GM23248 (cell line): ENCODE data around the gene INO80B. TPM values are rescaled to one million over a fixed set of nuclear protein-coding genes. Genes with fewer than 3 reads are reported as not detected.

Source experiments
- DNase-seq: peaks from one replicate; pipeline ENCODE4 v3.0.0-alpha.2; 2015
- H2AFZ ChIP-seq: fragments of 200-600 bp; sonication (generic); 2 replicates; pipeline ENCODE4 v1.6.1; 2016; ENCODE audit warnings: antibody characterized with exemption
- H3F3A ChIP-seq: fragments of 200-600 bp; sonication (generic); 2 replicates; pipeline ENCODE4 v1.6.1; 2016; ENCODE audit warnings: mild to moderate bottlenecking, antibody characterized with exemption, mixed run types; ENCODE audit not compliant: insufficient read depth
- H3K27ac ChIP-seq: fragments of 200-600 bp; sonication (generic); 2 replicates; pipeline ENCODE4 v1.5.1; 2016; ENCODE audit warnings: mild to moderate bottlenecking
- H3K27me3 ChIP-seq: fragments of 200-600 bp; sonication (generic); replicated peaks from 2 replicates; pipeline ENCODE4 v1.6.1; 2016; ENCODE audit warnings: mild to moderate bottlenecking; ENCODE audit not compliant: insufficient read depth
- H3K36me3 ChIP-seq: fragments of 200-600 bp; sonication (generic); 2 replicates; pipeline ENCODE4 v1.6.1; 2016; ENCODE audit warnings: low read depth, mild to moderate bottlenecking
- H3K4me1 ChIP-seq: fragments of 200-600 bp; sonication (generic); 2 replicates; pipeline ENCODE4 v1.6.1; 2016; ENCODE audit warnings: mild to moderate bottlenecking; ENCODE audit not compliant: insufficient read depth
- H3K4me2 ChIP-seq: fragments of 200-600 bp; sonication (generic); one replicate; pipeline ENCODE4 v1.6.1; 2016; ENCODE audit warnings: mild to moderate bottlenecking; ENCODE audit not compliant: unreplicated experiment
- H3K4me3 ChIP-seq: fragments of 200-600 bp; sonication (generic); 2 replicates; pipeline ENCODE4 v1.5.1; 2016; ENCODE audit warnings: mild to moderate bottlenecking
- H3K79me2 ChIP-seq: fragments of 200-600 bp; sonication (generic); 2 replicates; pipeline ENCODE4 v1.6.1; 2016; ENCODE audit warnings: mild to moderate bottlenecking; ENCODE audit not compliant: insufficient read depth
- H3K9ac ChIP-seq: fragments of 200-600 bp; sonication (generic); 2 replicates; pipeline ENCODE4 v1.6.1; 2016; ENCODE audit warnings: mild to moderate bottlenecking
- H3K9me2 ChIP-seq: fragments of 200-600 bp; sonication (generic); 2 replicates; pipeline ENCODE4 v1.6.1; 2016; ENCODE audit warnings: mixed run types, mild to moderate bottlenecking, moderate library complexity; ENCODE audit not compliant: insufficient read depth
- H3K9me3 ChIP-seq: fragments of 200-600 bp; sonication (generic); one replicate; pipeline ENCODE4 v1.6.1; 2017; ENCODE audit warnings: low read depth
- H4K20me1 ChIP-seq: fragments of 200-600 bp; sonication (generic); 2 replicates; pipeline ENCODE4 v1.6.0; 2016; ENCODE audit not compliant: insufficient read depth
- EZH2 ChIP-seq: fragments of 200-600 bp; sonication (generic); IDR thresholded peaks from 2 replicates; pipeline ENCODE4 v1.6.1; 2018; ENCODE audit warnings: antibody characterized with exemption, mild to moderate bottlenecking; ENCODE audit not compliant: insufficient read depth, poor library complexity, severe bottlenecking
- EZH2phosphoT487 ChIP-seq: fragments of 200-600 bp; sonication (generic); IDR thresholded peaks from 2 replicates; pipeline ENCODE4 v1.6.1; 2018; ENCODE audit warnings: antibody characterized with exemption, moderate library complexity, mild to moderate bottlenecking, low read depth; ENCODE audit not compliant: insufficient read depth
- WGBS, 2 experiments: methylation state at CpG; one replicate each; pipeline ENCODE4 v1.1.6; 2015 to 2017; ENCODE audit warnings: low lambda C conversion rate in 2 of 2, low coverage in 1 of 2; ENCODE audit errors: missing lambda C conversion rate in 2 of 2; 5-methylcytosine and 5-hydroxymethylcytosine counted together
- in situ Hi-C: fragments of 300-500 bp; cut with MboI; formaldehyde crosslinking; loops from 2 replicates; pipeline ENCODE4 v1.15.0; 2020
- polyA plus RNA-seq: library from polyadenylated mRNA; unstranded; fragments of >200 nt; fragmentation: Nextera tagmentation; extraction: Ambion mirVana; gene quantifications from 2 replicates; pipeline ENCODE4 v1.2.1, GENCODE V29; 2016
- total RNA-seq: library from RNA; depleted of rRNA; stranded (reverse); fragments of >200 nt; shearing (Covaris generic); gene quantifications from 2 replicates; pipeline ENCODE4 v1.2.3, GENCODE V29; 2014

Gene INO80B
- total and polyA plus RNA-seq, 2 experiments from 2014 or later = 4.9 to 10.9 TPM

- Histone ChIP-seq H3K9me2 (no peaks in the 10 kb centered on the region), H3K4me2 (no peak overlapping the region), H3K79me2 (no peaks in the 10 kb centered on the region), H3K27ac (no peak overlapping the region), H2AFZ (no peak overlapping the region), H3K9me3 (no peaks in the 10 kb centered on the region), H3K9ac (no peak overlapping the region), H3F3A (0 out of 2 replicates have a peak, but pooled peaks cover 4% of the 10 kb centered on the region), H3K36me3 (no peaks in the 10 kb centered on the region), H3K4me1 (0 out of 2 replicates have a peak, but pooled peaks cover 4% of the 10 kb centered on the region), H3K4me3 (no peak overlapping the region), H4K20me1 (no peaks in the 10 kb centered on the region), H3K27me3 (no peaks in the 10 kb centered on the region)
- in situ Hi-C loops = no loop called here
- TF ChIP-seq EZH2 = no peak
- no peak for TF ChIP-seq EZH2phosphoT487
- WGBS, 2 experiments = 74 to 75% methylated on average over 5 of the region's 5 CpGs
- no peak for DNase-seq
These were observed 7.5 kb upstream of the INO80B start for GRCh38 chr2:74447230-74447999.

- peak; percentile 67 for DNase-seq
- H3K27me3 ChIP-seq = no peaks in the 10 kb centered on the region
- TF ChIP-seq EZH2 (no peak), EZH2phosphoT487 (no peak)
- 0 out of 2 replicates have a peak, but pooled peaks cover 3% of the 10 kb centered on the region for H3F3A ChIP-seq
- no peaks in the 10 kb centered on the region for H3K36me3 ChIP-seq
- no peak overlapping the region for H3K27ac ChIP-seq
- H3K9me2 ChIP-seq = no peaks in the 10 kb centered on the region
- H4K20me1 ChIP-seq = no peaks in the 10 kb centered on the region
- no peak overlapping the region for H3K4me2 ChIP-seq
- no peaks in the 10 kb centered on the region for H3K9me3 ChIP-seq
- H3K4me3 ChIP-seq = no peak overlapping the region
- in situ Hi-C loops = no loop called here
- H3K9ac ChIP-seq = no peak overlapping the region
- no peak overlapping the region for H2AFZ ChIP-seq
- H3K4me1 ChIP-seq = 0 out of 2 replicates have a peak, but pooled peaks cover 3% of the 10 kb centered on the region
- 0% methylated on average over 2 of the region's 2 CpGs for WGBS, 2 experiments
- no peaks in the 10 kb centered on the region for H3K79me2 ChIP-seq
These were observed 6.1 kb upstream of the INO80B start for GRCh38 chr2:74448771-74449170.

DNA sequence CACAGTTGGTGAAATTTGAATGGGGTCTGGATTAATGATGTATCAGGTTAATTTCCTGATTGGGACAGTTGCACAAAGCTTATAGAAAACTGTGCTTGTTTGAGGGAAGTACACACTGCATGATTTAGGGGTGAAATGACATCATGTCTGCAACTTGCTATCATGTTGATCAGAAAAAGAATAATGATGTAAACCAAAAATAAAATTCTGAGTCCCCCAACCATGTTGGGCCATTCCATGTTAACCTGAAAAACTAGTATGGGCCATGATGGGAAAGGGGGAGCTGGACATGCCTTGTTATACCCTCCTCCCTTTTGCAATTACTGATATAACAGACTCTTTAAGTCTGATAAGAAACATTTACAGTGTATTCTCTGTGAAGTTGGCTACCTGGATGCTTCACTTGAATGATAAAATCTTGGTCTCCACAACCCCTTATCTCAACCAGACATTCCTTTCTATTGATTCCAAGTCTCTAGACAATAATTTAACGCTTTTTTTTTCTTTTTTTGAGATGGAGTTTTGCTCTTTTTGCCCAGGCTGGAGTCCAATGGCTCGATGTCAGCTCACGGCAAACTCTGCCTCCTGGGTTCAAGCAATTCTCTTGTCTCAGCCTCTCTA lies 4.2 kb upstream of the INO80B start:
- in situ Hi-C loops = no loop called here
- Histone ChIP-seq H3K36me3 (no peaks in the 10 kb centered on the region), H2AFZ (no peak overlapping the region), H3K27me3 (no peaks in the 10 kb centered on the region), H3K79me2 (peaks cover 7% of the 10 kb centered on the region), H3K4me2 (no peak overlapping the region), H3K9ac (no peak overlapping the region), H3K9me3 (no peaks in the 10 kb centered on the region), H4K20me1 (no peaks in the 10 kb centered on the region), H3F3A (no peaks in the 10 kb centered on the region), H3K4me3 (no peak overlapping the region), H3K9me2 (no peaks in the 10 kb centered on the region), H3K4me1 (peaks cover 3% of the 10 kb centered on the region), H3K27ac (no peak overlapping the region)
- 72 to 74% methylated on average over 3 of the region's 3 CpGs for WGBS, 2 experiments
- no peak for DNase-seq
- TF ChIP-seq EZH2 (no peak), EZH2phosphoT487 (no peak)

DNA sequence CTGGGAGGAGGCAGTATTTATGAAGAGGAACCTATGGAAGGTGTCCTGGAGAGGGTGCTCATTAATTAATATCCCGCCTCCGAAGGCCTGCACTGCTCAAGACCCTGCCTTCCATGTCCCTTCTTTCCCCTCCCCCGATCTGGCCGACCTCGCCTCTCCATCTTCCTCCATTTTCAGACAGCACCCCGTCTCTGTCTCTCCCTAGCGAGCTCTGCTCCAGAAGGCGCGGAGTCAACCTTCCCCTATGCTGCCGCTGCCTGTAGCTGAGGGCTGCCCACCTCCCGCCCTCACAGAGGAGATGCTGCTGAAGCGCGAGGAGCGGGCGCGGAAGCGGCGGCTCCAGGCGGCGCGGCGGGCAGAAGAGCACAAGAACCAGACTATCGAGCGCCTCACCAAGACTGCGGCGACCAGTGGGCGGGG lies 2.3 kb downstream of the INO80B start:
- no peaks in the 10 kb centered on the region; the same call in 1 of the 2 replicates for H3K36me3 ChIP-seq
- DNase-seq = no peak
- in situ Hi-C loops = no loop called here
- H2AFZ ChIP-seq = peak overlapping the region; percentile 91; the same call in 1 of the 2 replicates
- no peaks in the 10 kb centered on the region for H3K27me3 ChIP-seq
- no peak for TF ChIP-seq EZH2
- no peak for TF ChIP-seq EZH2phosphoT487
- no peaks in the 10 kb centered on the region for H4K20me1 ChIP-seq
- peaks cover 9% of the 10 kb centered on the region for H3K4me1 ChIP-seq
- peak overlapping the region; percentile 73 for H3K27ac ChIP-seq
- H3F3A ChIP-seq = peaks cover 7% of the 10 kb centered on the region; the same call in 1 of the 2 replicates
- no peaks in the 10 kb centered on the region for H3K9me3 ChIP-seq
- 1 to 2% methylated on average over 26 to 27 of the region's 27 CpGs for WGBS, 2 experiments
- H3K79me2 ChIP-seq = peaks cover 30% of the 10 kb centered on the region
- peak overlapping the region; percentile 95 for H3K4me2 ChIP-seq
- H3K9ac ChIP-seq = peak overlapping the region; percentile 80
- H3K9me2 ChIP-seq = no peaks in the 10 kb centered on the region
- H3K4me3 ChIP-seq = peak overlapping the region; percentile 84
